ENCODE measurements around the gene NSMCE3.

Gene NSMCE3

GRCh38 chr15:29283381-29283780 is 13.8 kb upstream of the NSMCE3 start:
- no peak for TF ChIP-seq CTCF (IDR thresholded peaks at IDR 0.05; ENCODE audit: extremely low read depth, missing control alignments)
- no peak for DNase-seq (ENCODE audit: low spot score)

GRCh38 chr15:29280514-29280913 is 10.9 kb upstream of the NSMCE3 start:
- TF ChIP-seq CTCF (IDR thresholded peaks at IDR 0.05; ENCODE audit: extremely low read depth, missing control alignments) = no peak
- no peak for DNase-seq (ENCODE audit: low spot score)

GRCh38 chr15:29278436-29279105 is 8.9 kb upstream of the NSMCE3 start:
- DNase-seq (ENCODE audit: low spot score) = no peak
- no peak for TF ChIP-seq CTCF (IDR thresholded peaks at IDR 0.05; ENCODE audit: extremely low read depth, missing control alignments)

- no peak for DNase-seq (ENCODE audit: low spot score)
Observed at GRCh38 chr15:29276366-29276765, 6.7 kb upstream of the NSMCE3 start.

GRCh38 chr15:29275855-29276254 is 6.2 kb upstream of the NSMCE3 start:
- no peak for TF ChIP-seq CTCF (IDR thresholded peaks at IDR 0.05; ENCODE audit: extremely low read depth, missing control alignments)

More at GRCh38 chr15:29276366-29276765, 6.7 kb upstream of the NSMCE3 start:
- TF ChIP-seq CTCF (IDR thresholded peaks at IDR 0.05; ENCODE audit: extremely low read depth, missing control alignments) = no peak

GRCh38 chr15:29274946-29275345 is 5.3 kb upstream of the NSMCE3 start:
- DNase-seq (ENCODE audit: low spot score) = no peak
- TF ChIP-seq CTCF (IDR thresholded peaks at IDR 0.05; ENCODE audit: extremely low read depth, missing control alignments) = no peak

More at GRCh38 chr15:29275855-29276254, 6.2 kb upstream of the NSMCE3 start:
- no peak for DNase-seq (ENCODE audit: low spot score)

- TF ChIP-seq CTCF (IDR thresholded peaks at IDR 0.05; ENCODE audit: extremely low read depth, missing control alignments) = no peak
Observed at GRCh38 chr15:29272219-29272618, 2.6 kb upstream of the NSMCE3 start.

More at GRCh38 chr15:29272219-29272618, 2.6 kb upstream of the NSMCE3 start:
- DNase-seq (ENCODE audit: low spot score) = no peak

Measured in GM20000 (cell line).